ENCODE data around the gene BMP6. TPM values are rescaled to one million over a fixed set of nuclear protein-coding genes. Genes with fewer than 3 reads are reported as not detected.

The BMP6 gene
- total RNA-seq, 1 donor from 2014 or later, result 1.6 TPM

- DNase-seq (ENCODE audit: missing footprints), result no peak
- no peak for ATAC-seq
- intact Hi-C loops (cut with DNase I), result no loop called here
Observed at GRCh38 chr6:7921046-7921445, 195.1 kb downstream of the BMP6 start.

GRCh38 chr6:7921632-7922092 lies 195.8 kb downstream of the BMP6 start:
- intact Hi-C loops (cut with DNase I), result no loop called here
- peak; percentile 71 for ATAC-seq

GRCh38 chr6:7922596-7922995 lies 196.7 kb downstream of the BMP6 start:
- DNase-seq (ENCODE audit: missing footprints), result no peak
- intact Hi-C loops (cut with DNase I), result no loop called here

More at GRCh38 chr6:7921632-7922092, 195.8 kb downstream of the BMP6 start:
- no peak for DNase-seq (ENCODE audit: missing footprints)

GRCh38 chr6:7924867-7925266 lies 199.0 kb downstream of the BMP6 start:
- DNase-seq (ENCODE audit: missing footprints), result no peak

More at GRCh38 chr6:7922596-7922995, 196.7 kb downstream of the BMP6 start:
- ATAC-seq, result no peak

More at GRCh38 chr6:7924867-7925266, 199.0 kb downstream of the BMP6 start:
- intact Hi-C loops (cut with DNase I), result no loop called here
- no peak for ATAC-seq

Other genes with a start within 250 kb of the BMP6 start
- 305 TPM for gene DSP, start 184.4 kb upstream of the BMP6 start, total RNA-seq
- gene SNRNP48, start 135.9 kb upstream of the BMP6 start, total RNA-seq, result 16.2 TPM
- gene TXNDC5, start 184.7 kb downstream of the BMP6 start, total RNA-seq, result 42.0 TPM

All from Right ventricle myocardium inferior (tissue), 1 donor.